Germinal center (tissue), 1 donor: ENCODE data around the gene MSMO1.
A peak's percentile ranks its signal among the peaks of the same experiment; 100 is the strongest.
"Not testable (repeated sequence)": the region's sequence is repeated elsewhere in the genome, so short reads cannot be mapped to it uniquely, and the experiment has no call there.

Source experiments
- DNase-seq: peaks from one replicate; pipeline ENCODE4 v3.0.0; 2012; ENCODE audit warnings: mixed read lengths, low spot score

The MSMO1 gene

DNA sequence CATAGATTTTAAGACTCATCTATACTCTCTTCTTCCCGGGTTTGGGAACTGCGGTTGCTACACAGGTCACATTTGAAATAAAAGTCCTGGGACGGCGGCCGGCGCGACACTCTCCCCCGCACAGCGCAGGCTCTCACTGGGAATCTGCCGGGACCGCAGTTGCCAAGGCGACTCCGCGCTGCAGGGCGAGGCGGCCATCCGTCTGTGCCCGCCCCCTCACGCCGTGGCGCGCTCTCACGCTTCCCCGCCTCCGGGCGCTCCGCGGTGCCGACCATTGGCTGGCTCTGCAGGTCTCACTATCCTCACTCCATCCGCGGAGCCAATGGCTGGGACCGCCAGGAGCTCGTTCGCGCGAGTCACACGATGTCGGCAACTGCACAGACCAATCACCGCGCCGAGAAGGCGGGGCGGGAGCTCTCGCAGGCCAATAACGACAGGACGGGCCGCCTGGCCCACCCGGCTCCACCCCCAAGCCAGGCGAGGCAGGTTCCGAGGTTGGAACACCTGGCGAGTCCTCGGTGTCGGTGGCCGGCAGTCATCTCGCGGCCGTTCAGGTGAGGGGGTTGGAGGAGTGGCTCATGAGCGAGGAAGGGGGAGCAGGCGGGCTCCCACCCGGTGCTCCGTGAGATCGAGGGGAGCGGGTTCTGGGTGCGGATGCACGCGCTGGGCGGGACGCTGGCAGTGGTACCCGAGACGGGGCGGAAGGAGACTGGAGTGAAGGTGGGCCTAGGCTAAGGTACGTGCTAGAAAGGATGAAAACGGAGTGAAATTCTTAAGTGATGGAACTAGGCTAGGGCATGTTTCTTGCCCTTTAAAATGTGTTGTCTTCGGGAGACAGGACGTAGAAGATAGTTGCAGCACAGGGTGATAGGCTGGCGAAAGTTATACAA is at the start of gene MSMO1:
Gene MSMO1 (plus strand): TSS at position 459 of the 890 bp plus-strand sequence. CDS start 5,702 bp downstream, outside the sequence.
- DNase-seq: peak; percentile 97

DNA sequence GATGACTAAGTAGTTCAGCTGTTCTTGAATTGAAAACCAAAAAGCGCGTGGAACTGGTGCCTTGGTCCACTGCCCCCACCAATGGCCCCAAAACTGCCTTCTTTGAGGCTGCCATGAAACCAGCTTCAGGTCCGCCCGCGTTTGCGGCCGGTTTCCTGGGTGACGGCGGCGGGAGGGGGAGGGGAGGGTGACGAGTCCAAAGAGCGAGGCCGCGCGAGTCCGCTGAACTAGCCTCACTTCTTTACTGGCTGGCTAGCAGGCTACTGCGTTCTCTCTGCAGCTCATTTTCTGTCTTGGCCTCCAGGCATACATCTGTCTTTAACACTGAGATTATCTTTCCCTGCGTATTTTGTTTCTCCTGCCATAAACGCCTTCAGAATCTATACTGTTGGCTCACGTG is 47.9 kb upstream of the MSMO1 start:
- DNase-seq: not testable (repeated sequence)

DNA sequence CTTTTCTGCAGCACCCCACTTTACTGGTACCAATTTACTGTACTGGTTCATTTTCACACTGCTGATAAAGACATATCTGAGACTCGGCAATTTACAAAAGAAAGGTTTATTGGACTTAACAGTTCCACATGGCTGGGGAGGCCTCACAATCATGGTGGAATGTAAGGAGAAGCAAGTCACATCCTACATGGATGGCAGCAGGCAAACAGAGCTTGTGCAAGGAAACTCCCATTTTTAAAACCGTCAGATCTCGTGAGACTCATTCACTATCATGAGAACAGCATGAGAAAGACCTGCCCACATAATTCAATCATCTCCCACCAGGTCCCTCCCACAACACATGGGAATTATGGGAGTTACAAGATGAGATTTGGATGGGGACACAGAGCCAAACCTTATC is 42.8 kb upstream of the MSMO1 start:
- DNase-seq: not testable (repeated sequence)

DNA sequence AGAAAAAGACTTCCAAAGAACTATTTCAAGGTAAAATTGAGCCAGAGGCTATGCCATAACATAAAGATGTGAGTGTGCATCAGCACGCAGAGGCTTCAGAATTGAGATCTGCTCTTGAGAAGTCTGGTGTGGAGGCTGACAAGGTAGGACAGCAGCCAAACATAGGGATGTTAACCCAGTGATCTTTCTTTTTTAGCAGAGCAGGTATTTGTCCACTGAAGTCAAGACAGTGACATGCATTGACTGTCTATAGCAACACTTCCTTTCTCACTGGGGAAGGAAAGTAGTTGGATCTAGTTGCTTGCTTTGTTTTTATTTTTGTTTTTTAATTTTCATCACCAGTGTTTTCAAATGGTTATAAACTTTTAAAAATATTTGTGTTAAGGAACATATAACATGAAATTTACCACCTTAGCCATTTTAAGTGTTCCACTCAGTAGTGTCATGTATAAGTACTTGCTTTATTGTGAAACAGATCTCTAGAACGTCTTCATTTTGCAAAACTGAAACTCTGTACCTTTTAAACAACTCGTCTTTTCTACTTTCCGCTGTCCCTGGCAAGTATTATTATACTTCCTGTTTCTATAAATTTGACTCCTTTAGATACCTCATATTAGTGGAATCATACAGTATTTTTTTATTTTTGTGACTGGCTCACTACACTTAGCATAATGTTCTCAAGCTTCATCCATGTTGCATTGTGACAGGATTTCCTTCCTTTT is 40.7 kb upstream of the MSMO1 start:
- not testable (repeated sequence) for DNase-seq

DNA sequence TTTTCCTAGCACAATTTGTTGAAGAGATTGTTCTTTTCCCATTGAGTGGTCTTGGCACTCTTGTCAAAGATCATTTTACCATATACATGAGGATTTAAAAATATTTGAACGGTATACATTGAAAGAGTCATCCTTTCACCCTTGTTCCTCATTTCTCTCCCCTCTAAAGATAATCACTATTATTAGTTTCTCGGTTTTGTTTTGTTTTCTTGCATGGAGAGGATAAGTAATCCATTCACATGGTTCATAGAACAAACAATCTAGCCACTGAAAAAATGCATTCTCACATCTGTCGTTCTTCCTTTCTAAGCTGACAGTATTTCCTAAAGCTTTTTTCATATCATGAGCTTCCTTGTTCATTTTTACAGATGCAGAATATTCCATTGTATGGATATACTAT is 39.2 kb upstream of the MSMO1 start:
- no peak for DNase-seq

DNA sequence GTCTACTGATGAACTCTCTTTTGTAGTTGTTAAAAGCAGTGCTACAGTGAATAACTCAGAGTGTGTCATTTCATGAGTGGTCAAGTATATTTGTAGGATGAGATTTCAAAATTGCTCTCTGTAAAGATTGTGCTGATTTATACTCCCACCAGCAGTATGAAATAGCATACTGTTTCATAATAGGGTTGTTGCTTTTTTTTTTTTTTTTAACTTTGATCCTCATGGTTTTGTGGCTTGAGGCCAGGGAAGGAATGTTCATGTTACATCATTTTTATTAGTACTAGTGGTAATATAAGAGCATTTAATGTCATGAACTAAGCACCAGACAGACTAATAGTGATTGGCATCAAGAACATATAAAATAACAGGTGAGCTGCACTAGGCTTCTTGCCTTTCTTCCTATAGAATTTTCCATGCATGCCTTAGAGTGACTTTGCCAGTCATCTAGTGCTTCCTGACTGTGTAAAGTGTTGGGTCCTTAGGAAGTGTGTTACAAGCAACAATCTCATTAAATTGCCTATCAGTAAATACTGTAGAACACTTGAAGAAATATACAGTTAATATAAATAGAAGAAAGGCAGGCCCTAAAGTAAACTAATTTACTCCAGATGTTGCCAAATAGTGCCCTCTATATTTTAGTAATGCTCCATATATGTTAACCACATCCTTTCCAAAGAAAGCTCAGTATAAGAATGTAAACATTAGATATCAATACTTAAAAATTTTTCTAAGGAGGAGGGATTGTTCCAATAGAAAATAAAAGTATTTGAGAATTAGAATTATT is 38.6 kb upstream of the MSMO1 start:
- DNase-seq: no peak

DNA sequence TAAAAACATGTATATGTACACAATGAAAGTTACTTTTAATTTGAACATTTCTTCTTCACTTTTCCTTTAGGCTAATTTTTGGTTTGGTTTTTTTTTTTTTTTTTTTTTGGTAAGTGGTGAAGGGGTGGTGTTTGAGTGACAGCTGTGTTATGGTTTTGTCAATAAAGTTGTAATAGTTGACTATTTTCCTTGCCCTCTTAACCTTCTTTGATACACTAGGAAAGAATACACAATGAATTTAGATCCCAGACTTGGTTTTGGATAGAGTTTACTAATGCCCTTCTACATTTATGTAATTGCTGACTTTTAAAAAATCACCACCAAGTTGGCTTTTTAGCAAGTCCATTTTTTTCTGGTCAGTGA is 38.1 kb upstream of the MSMO1 start:
- DNase-seq: no peak

DNA sequence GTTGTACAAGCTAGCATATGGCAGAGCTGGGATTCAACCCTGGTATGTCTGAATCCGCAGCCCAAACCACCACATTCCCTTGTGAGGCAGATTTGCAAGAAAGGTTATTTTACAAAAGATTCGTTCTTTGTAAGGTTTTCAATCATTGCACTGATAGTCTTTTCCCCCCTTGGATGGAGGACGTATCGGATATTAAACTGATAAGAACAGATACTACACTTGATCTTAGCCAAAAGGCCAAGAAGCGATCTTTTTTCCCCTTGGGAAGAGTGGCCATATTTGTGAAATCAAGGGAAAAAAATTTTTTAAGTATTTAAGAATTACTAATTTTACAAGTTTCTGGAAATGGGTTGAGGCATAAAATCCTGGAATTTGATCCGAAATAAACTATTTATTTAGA is 34.4 kb upstream of the MSMO1 start:
- DNase-seq: no peak

DNA sequence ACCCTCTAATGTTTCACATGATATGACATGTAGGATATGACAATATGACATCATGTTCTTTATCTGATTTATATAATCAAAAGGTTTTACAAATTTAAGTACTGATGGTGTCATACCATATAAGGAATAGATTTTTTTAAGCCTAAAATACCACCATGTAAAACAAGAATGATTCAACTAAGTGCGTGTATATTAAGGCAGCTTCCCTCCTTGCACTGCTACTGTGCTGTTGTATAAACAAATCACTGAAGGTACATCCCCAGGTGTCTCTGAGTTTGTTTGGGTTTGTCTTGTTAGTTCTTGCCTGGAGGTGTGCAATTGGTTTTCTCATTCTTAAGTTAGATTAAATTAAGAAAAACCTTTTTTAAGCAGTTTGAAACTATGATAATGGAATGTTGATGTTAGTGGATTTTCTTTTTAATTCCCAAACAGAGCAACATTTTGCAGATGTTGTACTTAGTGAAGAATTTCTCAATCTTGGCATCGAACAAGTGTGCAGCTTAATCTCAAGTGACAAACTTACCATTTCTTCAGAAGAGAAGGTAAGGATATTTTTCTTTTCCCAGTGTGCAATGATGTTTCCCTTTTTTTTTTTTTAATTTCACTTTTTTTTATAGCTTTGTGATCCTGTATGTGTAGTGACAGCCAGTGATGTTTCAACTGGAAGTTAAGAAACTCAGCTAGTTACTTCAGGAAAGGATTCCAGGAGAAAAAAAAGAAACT is 33.4 kb upstream of the MSMO1 start:
- DNase-seq: peak; percentile 5

DNA sequence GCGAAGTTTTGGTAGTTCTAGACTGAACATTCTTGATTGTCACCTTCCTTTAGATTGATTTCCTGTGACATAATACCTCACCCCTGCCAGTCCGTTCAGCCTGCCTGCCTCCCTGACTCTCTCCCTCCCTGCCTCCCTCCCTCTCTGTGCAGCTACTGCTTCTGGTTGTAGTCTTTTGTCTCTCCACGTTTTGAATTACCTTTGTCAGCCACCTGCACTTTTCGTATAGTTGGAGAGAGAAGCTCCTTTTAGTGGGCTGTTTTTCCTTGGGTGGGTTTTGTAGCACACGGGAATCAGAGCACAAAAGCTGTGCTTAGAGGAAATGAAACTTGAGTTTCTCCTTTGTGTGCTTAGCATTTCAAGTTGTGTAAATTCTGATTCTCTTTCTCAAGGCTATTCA is 32.6 kb upstream of the MSMO1 start:
- DNase-seq: peak; percentile 19

DNA sequence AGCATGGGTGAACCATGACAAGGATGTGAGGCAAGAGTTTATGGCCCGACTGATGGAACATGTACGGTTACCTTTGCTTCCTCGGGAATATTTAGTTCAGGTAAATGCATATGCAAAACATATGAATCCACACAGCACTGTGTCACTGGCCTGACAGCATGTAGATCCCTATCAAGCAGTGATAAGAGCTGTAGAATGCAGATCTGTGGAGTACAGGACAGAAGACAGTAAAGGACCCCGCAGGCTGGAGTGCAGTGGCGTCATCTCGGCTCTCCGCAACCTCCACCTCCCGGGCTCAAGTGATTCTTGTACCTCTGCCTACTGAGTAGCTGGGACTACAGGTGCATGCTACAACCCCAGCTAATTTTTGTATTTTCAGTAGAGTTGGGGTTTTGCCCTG is 29.8 kb upstream of the MSMO1 start:
- no peak for DNase-seq

DNA sequence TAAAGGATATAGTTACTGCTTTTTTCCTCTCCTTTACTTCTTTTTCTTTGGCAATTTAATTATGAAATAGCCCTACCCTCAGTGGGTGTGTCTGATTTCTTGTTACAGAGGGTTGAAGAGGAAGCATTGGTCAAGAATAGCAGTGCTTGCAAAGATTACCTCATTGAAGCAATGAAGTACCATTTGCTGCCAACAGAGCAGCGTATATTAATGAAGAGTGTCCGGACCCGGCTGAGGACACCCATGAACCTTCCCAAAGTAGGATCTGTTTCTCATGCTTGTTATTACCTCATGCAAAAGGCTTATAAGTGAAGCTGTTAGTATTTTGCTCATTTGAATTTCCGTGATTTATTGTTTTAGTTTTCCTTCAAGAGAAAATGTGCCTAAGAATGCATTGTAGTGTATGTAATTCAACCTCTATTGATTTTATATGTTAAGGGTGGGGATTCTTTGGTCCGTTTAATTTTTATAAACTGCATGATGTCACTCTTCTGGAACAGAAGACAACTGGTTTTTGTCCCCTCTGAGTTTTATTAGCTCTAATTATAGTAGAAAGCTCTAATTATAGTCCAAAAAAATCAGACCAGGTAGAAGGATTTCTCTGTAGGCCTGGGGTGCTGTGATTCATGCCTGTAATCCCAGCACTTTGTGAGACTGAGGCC is 27.9 kb upstream of the MSMO1 start:
- DNase-seq: no peak

DNA sequence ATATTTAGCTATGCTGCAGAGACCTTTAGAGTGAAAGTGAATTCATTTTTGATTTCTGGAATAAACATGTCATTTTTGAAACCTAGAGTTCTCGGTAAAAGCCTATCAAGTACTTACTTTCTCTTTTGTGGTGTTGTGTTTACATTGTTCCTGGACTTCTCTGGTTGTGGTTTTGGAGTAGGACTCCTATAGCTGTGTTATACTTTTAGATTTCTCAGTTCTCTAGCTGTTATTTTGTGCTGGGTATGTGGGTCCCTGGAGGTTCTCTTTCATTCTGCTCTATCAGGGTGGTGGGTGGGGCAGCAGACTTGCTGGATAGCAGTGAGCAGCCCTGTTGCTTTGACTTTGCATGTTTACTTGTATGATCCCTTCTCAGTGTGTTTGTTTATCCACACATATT is 25.6 kb upstream of the MSMO1 start:
- no peak for DNase-seq

DNA sequence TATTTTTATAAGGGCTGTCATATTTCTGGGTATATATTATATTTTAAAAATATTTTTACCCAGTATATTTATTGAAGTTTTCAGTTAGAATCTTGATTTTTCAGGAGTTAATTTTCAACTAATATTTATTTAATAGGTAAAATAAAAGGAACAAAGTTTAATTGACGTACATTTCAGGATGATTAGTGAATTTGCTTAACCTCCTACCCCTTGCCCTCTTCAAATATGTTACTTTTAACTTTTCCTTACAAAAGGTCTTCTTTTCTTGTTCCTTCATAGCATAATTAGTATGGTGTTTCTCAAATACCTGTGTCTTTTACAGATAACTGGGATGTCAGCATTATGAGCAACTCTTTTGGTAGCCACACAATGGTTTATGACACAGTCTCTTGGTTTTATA is 24.8 kb upstream of the MSMO1 start:
- no peak for DNase-seq

DNA sequence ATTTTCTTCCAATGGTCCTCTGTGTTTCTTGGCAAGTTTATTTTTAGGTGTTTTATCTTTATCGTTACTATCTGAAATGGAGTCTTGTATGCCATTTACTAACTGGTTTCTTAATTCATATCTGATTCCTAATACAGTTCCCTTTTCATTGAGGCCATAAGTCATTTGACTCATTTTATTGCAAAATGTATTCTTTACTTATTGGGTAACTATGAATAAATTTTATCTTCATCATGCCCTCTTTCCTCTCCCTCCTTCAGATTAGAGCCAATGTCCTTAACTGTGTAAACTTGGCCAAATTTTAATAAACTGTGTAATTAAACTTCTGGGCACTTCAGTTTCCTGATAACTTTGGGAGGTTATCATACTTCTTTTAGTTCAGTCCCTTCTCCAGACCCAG is 19.3 kb upstream of the MSMO1 start:
- DNase-seq: no peak

DNA sequence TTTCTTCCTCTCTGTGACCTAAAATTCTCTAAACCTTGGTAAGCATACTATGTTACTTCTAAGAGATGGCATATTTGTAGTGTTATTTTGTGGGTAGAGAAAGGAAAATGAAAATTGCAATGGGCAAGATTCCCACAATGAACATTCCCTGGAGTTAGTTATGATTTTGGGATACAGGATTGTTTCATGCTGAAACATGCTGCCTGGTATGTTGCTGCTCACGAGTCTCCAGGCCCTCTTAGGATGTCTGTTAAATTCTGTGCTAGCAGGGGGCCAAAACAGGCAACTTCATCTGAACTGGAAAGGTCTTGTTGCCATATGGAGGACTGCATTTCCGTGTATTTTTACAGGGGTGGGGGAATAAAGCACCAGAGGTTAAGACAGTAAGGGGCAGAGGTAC is 18.9 kb upstream of the MSMO1 start:
- no peak for DNase-seq

DNA sequence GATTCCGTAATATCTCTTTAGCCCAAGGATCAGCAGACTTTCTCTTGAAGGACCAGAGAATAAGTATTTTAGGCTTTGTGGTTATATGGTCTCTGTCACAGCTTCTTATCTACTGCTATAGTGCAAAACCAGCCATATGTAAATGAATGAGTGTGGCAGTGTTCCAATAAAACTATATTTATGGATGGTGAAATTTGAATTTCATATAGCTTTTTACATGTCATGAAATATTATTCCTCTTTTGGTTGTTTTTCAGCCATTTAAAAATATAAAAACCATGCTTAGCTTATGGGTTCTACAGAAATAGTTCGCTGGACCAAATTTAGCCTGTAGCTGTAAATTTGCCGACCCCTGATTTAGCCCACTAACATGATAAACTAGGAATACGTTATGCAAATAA is 18.0 kb upstream of the MSMO1 start:
- no peak for DNase-seq

DNA sequence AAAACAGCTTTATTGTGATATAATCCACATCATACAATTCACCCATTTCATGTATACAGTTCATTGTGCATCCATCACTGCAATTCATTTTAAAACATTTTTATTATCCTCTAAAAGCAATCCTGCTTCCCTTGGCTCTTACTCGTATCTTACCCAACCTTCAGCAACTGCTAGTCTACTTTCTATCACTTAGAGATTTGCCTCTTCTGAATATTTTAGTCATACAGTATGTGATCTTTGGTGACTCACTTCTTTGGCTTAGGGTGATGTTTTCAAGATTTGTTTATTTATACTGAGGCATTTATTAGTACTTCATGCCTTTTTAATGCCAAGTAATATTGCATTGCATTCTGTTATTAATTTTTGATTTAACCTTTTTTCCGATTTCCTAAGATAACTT is 15.0 kb upstream of the MSMO1 start:
- DNase-seq: no peak

DNA sequence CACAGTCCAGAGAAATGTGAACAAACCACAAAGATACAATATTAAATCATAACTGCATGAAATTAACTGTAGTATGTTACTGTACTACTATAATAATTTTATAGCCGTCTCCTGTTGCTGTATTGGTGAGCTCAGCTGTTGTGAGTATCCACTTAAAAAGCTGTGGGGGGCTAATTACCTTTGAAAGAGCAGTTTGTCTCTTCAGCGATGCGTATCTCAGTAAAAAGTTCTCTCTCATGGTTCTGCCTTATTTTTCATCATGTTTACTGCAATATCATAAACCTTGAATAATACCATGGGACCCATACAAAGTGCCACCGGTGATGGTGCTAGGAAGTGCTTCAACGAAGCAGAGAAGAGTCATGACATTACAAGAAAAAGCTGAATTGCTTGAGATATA is 8.4 kb upstream of the MSMO1 start:
- DNase-seq: no peak

DNA sequence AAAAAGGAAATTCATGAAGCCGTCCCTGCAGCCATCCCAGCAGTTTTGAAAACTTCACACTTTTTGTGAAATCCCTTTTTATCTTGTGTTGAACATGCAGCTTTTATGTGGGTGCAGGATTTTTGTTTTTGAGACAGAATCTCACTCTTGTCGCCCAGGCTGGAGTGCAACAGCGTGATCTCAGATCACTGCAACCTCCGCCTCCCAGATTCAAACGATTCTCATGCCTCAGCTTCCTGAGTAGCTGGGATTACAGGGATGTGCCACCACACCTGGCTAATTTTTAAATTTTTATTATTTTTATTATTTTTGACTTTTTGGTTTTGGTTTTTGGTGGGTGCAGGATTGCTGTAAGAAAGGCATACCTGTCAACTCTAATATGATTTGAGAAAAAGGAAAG is 8.0 kb upstream of the MSMO1 start:
- DNase-seq: no peak

DNA sequence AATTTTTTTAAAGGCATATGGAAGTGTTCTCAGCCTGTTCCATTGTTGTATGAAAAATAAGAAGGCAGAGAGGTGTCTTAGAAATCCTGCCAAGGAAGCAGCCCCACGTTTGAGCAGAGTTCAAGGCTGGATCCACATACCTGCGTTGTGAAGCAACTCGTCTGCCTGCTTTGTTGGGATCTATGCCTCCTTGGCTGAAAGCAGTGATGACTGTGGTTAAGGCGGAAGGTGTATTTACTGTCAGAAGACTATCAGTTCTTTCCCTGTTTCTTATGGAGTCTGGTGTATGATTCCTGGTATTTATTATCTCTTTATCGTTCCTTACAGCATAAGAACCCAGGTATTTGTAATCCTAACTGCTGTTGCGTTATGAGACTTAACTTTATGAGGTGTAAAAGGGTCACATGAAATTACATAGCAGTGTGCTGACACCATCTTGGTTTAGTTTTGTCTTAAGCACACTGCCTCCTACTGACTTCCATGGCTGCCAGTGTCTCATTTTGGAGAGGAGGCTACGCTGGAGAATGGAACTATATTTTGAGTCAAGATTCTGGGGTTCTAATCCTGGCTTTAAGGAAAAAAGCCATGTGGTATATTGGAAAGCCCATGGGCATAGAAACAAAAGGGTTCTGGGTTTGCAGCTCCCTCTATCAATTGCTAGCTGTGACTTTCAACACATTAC is 3.1 kb upstream of the MSMO1 start:
- DNase-seq: no peak
